BLaER1 (cell line): ENCODE results near the gene PARD3B.

Source experiments
- H3K27ac ChIP-seq: shearing (Covaris generic); formaldehyde crosslinking; 2 replicates; pipeline ENCODE4 v1.8.1; 2022
- H3K27me3 ChIP-seq: shearing (Covaris generic); formaldehyde crosslinking; 2 replicates; pipeline ENCODE4 v1.8.1; 2022
- H3K36me3 ChIP-seq: shearing (Covaris generic); formaldehyde crosslinking; 2 replicates; pipeline ENCODE4 v1.8.1; 2022
- H3K4me1 ChIP-seq: shearing (Covaris generic); formaldehyde crosslinking; 2 replicates; pipeline ENCODE4 v1.8.1; 2022
- H3K4me2 ChIP-seq: shearing (Covaris generic); formaldehyde crosslinking; 2 replicates; pipeline ENCODE4 v1.8.1; 2022
- H3K4me3 ChIP-seq: shearing (Covaris generic); formaldehyde crosslinking; 2 replicates; pipeline ENCODE4 v1.8.1; 2022
- H3K9ac ChIP-seq: shearing (Covaris generic); formaldehyde crosslinking; 2 replicates; pipeline ENCODE4 v1.8.1; 2022
- H3K9me3 ChIP-seq: shearing (Covaris generic); formaldehyde crosslinking; 2 replicates; pipeline ENCODE4 v1.8.1; 2022
- H4K20me1 ChIP-seq: shearing (Covaris generic); formaldehyde crosslinking; 2 replicates; pipeline ENCODE4 v1.8.1; 2022
- Cebpa-rat ChIP-seq: shearing (Covaris generic); IDR thresholded peaks from 2 replicates; pipeline ENCODE4 v1.8.1; 2022

The PARD3B gene

GRCh38 chr2:205566606-205567168 is 1021.4 kb downstream of the PARD3B start:
- Histone ChIP-seq H3K4me2 (no peak overlapping the region), H3K9ac (no peak overlapping the region), H4K20me1 (no peaks in the 10 kb centered on the region), H3K9me3 (no peaks in the 10 kb centered on the region), H3K4me3 (no peak overlapping the region), H3K27ac (no peak overlapping the region), H3K27me3 (no peaks in the 10 kb centered on the region), H3K36me3 (no peaks in the 10 kb centered on the region), H3K4me1 (no peaks in the 10 kb centered on the region)
- no peak for TF ChIP-seq Cebpa-rat

GRCh38 chr2:205568620-205569019 is 1023.3 kb downstream of the PARD3B start:
- no peak overlapping the region for H3K4me2 ChIP-seq
- H3K9ac ChIP-seq, result no peak overlapping the region
- H3K9me3 ChIP-seq, result no peaks in the 10 kb centered on the region
- no peaks in the 10 kb centered on the region for H3K27me3 ChIP-seq
- no peaks in the 10 kb centered on the region for H3K36me3 ChIP-seq
- no peak overlapping the region for H3K27ac ChIP-seq
- no peaks in the 10 kb centered on the region for H3K4me1 ChIP-seq
- no peak for TF ChIP-seq Cebpa-rat
- H4K20me1 ChIP-seq, result no peaks in the 10 kb centered on the region
- H3K4me3 ChIP-seq, result no peak overlapping the region

DNA sequence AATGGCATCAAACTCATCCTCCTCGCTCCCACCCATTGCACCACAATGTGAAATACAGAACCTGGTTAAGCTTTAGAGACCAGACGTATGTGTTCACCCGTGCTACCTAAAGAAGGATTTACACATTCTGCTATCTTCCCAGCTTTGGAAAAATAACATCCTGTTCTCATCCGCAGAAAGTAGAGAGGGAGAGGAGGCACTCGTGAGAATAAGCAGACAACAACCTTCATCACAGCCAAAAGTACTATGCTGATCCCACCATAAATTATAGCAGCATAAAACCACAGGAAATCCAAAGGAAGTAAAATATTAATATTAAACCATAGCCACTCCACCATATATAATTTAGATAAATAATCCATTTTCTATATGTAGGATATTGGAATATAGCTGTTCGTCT is 1025.4 kb downstream of the PARD3B start:
- Histone ChIP-seq H3K27me3 (no peaks in the 10 kb centered on the region), H3K9me3 (no peaks in the 10 kb centered on the region), H3K36me3 (no peaks in the 10 kb centered on the region), H3K27ac (no peak overlapping the region), H4K20me1 (no peaks in the 10 kb centered on the region), H3K4me3 (no peak overlapping the region), H3K4me2 (no peak overlapping the region), H3K4me1 (no peaks in the 10 kb centered on the region), H3K9ac (no peak overlapping the region)
- TF ChIP-seq Cebpa-rat, result no peak

DNA sequence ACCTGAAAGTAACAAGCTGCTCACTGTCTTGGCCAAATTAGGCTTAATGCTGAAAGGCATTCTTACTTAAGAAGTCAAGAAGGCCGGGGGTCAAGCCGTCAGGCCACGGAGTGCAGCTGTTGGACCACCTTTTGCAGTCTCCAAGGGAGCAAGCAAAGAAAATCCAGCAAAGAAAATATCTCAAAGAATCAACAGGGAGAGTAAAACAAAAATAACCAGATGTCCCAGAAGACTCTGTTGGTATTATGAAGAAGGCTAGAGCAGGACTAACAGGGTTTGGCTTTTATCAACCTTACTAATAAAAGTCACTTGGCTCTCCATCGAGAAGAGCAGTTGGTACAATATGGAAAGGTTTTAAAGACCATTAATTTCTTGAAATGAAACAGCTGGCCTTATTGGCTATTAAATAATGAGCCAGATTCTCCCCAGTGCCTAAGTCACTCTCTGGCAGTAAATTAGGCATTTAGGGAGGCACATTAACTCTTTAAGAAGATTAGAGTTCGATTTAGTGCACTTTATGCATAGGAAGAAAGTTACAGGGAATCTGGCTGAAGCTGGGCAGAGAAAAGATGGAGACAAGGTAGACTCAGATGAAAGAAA is 1026.2 kb downstream of the PARD3B start:
- no peak for TF ChIP-seq Cebpa-rat
- Histone ChIP-seq H3K9me3 (no peaks in the 10 kb centered on the region), H3K36me3 (no peaks in the 10 kb centered on the region), H4K20me1 (no peaks in the 10 kb centered on the region), H3K4me1 (no peaks in the 10 kb centered on the region), H3K27ac (no peak overlapping the region), H3K4me2 (no peak overlapping the region), H3K9ac (no peak overlapping the region), H3K4me3 (no peak overlapping the region), H3K27me3 (no peaks in the 10 kb centered on the region)

GRCh38 chr2:205574001-205574400 is 1028.7 kb downstream of the PARD3B start:
- no peaks in the 10 kb centered on the region for H3K36me3 ChIP-seq
- H3K27ac ChIP-seq, result no peak overlapping the region
- no peaks in the 10 kb centered on the region for H3K9me3 ChIP-seq
- H3K4me1 ChIP-seq, result no peaks in the 10 kb centered on the region
- H3K4me3 ChIP-seq, result no peak overlapping the region
- H4K20me1 ChIP-seq, result no peaks in the 10 kb centered on the region
- TF ChIP-seq Cebpa-rat, result no peak
- no peak overlapping the region for H3K9ac ChIP-seq
- no peaks in the 10 kb centered on the region for H3K27me3 ChIP-seq
- H3K4me2 ChIP-seq, result no peak overlapping the region

- H3K27me3 ChIP-seq, result no peaks in the 10 kb centered on the region
- TF ChIP-seq Cebpa-rat, result no peak
- no peak overlapping the region for H3K4me3 ChIP-seq
- no peak overlapping the region for H3K4me2 ChIP-seq
- H3K9me3 ChIP-seq, result no peaks in the 10 kb centered on the region
- H3K9ac ChIP-seq, result no peak overlapping the region
- H3K4me1 ChIP-seq, result no peaks in the 10 kb centered on the region
- no peak overlapping the region for H3K27ac ChIP-seq
- no peaks in the 10 kb centered on the region for H4K20me1 ChIP-seq
- H3K36me3 ChIP-seq, result no peaks in the 10 kb centered on the region
Observed at GRCh38 chr2:205579335-205579734, 1034.1 kb downstream of the PARD3B start.

GRCh38 chr2:205580212-205580987 is 1035.1 kb downstream of the PARD3B start:
- Histone ChIP-seq H3K4me1 (no peaks in the 10 kb centered on the region), H3K9me3 (no peaks in the 10 kb centered on the region), H3K27ac (no peak overlapping the region), H3K4me2 (no peak overlapping the region), H3K27me3 (no peaks in the 10 kb centered on the region), H3K36me3 (no peaks in the 10 kb centered on the region), H3K4me3 (no peak overlapping the region), H3K9ac (no peak overlapping the region), H4K20me1 (no peaks in the 10 kb centered on the region)
- no peak for TF ChIP-seq Cebpa-rat

DNA sequence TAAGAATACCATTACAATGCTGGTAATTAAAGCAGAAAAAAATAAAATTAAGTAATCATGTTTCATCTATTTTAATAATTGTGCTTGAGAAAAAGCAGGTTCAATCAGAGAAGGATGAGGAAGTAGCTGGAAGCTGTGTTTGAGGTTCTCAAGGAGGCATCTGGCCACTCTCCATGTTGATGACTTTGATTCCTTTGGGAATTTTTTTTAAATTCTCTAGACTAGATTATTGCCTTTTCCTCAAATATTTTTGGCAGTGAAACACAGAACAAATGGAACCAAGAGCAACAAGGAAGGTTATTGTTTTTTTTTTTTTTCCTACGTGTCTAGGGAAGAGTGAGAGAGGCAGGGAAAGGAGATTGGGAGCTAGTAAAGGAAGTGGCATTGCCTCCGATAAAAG is 1037.1 kb downstream of the PARD3B start:
- H3K9ac ChIP-seq, result no peak overlapping the region
- H3K27ac ChIP-seq, result no peak overlapping the region
- H3K4me1 ChIP-seq, result no peaks in the 10 kb centered on the region
- no peak overlapping the region for H3K4me3 ChIP-seq
- no peak for TF ChIP-seq Cebpa-rat
- no peaks in the 10 kb centered on the region for H3K27me3 ChIP-seq
- no peaks in the 10 kb centered on the region for H3K9me3 ChIP-seq
- no peaks in the 10 kb centered on the region for H3K36me3 ChIP-seq
- H3K4me2 ChIP-seq, result no peak overlapping the region
- H4K20me1 ChIP-seq, result no peaks in the 10 kb centered on the region

DNA sequence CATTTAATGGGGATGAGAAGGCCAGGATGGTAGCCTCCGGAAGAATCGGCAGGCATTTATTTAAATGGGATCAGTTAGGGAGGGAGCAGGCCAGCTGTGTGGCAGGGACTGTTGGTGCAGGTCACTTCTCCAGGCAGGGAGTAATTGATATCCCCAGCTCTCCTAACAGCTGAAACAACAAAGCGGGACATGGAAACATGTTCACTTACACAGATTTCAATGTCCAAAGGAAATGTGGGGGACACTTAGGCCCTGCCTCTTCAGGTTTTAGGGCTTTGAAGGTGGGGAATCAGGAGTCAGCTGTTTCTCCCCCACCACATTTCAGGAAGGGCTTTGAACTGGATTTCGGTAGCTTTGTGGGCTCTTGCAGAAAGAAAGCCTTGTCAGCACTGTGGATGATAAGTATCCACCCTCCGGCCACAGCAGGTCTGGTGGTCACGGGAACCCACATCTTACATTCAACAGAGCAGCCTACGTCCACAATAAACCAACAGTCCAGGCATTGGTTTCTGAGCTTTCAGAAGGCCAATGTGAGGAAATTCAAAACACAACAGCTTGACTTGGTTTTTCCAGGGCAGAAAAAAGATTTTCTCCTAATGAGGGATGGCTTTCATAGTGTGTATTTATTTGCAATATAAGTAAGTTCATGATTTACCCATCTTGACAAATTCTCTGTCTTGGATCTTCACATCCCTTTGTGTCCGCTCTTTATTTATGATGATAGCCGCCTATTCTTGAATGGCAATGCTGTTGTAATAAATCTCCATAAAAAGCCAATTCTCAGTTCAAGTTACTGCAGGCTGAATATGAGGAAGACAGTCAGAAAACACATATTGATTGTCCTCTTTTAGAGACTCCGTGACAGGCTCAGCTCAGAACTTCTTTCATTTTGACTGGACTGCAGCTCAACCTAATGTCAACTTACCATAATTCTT is 1040.4 kb downstream of the PARD3B start:
- no peak for TF ChIP-seq Cebpa-rat
- H4K20me1 ChIP-seq, result no peaks in the 10 kb centered on the region

More for the DNA sequence above, 1040.4 kb downstream of the PARD3B start:
- no peak overlapping the region for H3K9ac ChIP-seq
- no peaks in the 10 kb centered on the region for H3K4me1 ChIP-seq
- no peak overlapping the region for H3K27ac ChIP-seq
- H3K36me3 ChIP-seq, result no peaks in the 10 kb centered on the region
- no peaks in the 10 kb centered on the region for H3K27me3 ChIP-seq
- no peaks in the 10 kb centered on the region for H3K9me3 ChIP-seq
- H3K4me3 ChIP-seq, result no peak overlapping the region
- no peak overlapping the region for H3K4me2 ChIP-seq
